GM12892 (cell line): ENCODE measurements around the gene TRAPPC10.

Experiments
- POLR2A ChIP-seq: IDR thresholded peaks from 2 replicates; pipeline ENCODE4 v1.6.1; 2011; ENCODE audit warnings: low read depth, low read length, control low read depth
- POLR2AphosphoS5 ChIP-seq: IDR thresholded peaks from 2 replicates; pipeline ENCODE4 v1.6.1; 2011; ENCODE audit warnings: low read depth, low read length, control low read depth

DNA sequence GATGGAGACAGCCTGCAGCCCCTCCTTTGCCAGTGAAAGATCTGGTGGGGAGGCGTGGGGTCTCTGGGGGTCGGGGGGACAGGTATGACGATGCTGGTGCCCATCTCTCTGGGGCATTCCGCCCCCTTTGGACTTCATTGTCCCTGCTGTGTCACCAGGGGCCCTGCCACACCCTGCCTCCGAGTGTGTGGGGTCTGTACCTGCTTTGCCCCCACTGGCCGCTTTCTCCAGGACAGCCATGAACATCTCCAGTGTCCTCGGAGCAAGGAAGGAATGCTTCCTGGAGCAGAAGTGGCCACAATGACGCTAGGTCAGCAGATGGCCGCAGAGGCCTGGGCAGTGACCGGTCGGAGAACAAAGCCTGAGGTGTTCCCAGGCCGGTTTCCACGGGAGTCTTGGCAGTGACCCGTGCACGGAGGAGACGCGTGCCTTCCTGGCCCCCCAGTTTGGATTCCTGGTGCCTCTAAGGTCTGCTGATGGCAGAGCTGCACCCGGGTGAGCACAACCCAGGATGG, 18.6 kb upstream of the TRAPPC10 start:
- TF ChIP-seq POLR2A, result no peak
- no peak for TF ChIP-seq POLR2AphosphoS5
